K562 (cell line): ENCODE results near the gene CYFIP2. TPM values are rescaled to one million over a fixed set of nuclear protein-coding genes. Genes with fewer than 3 reads are reported as not detected.

Experiments used
- ATAC-seq: fragments of 200-7000 bp; cut with Tn5 transposase; 3 replicates; pipeline ENCODE4 v1.9.1; 2020; ENCODE audit warnings: moderate library complexity
- BruUV-seq: library from RNA; stranded (reverse); fragments of 400-500 nt; replicated peaks from 2 replicates; lab custom pipeline; 2021; lab: Mats Ljungman, UMichigan
- CTCF ChIA-PET: fragments of 300-600 bp; formaldehyde crosslinking; extraction: SDS; loops from one replicate; lab custom pipeline; 2021; ENCODE audit warnings: low intra/inter-chr PET ratio; lab: Yijun Ruan, JAX
- POLR2A ChIA-PET: fragments of 300-600, 350-650 bp; sonication (Branson Sonifier 250); formaldehyde crosslinking; extraction: SDS; loops from one replicate; lab custom pipeline; 2021; ENCODE audit warnings: antibody characterized with exemption, inconsistent platforms; lab: Yijun Ruan, JAX
- DNase-seq, 4 experiments: peaks; one replicate each; pipeline versions ENCODE4 v3.0.0 to v3.0.0-alpha.2; 2011 to 2018; ENCODE audit warnings: low spot score in 3 of 4, mixed read lengths in 3 of 4; ENCODE audit errors: extremely low read depth in 1 of 4
- FAIRE-seq: peaks from 2 replicates; lab custom pipeline; 2011; peaks lifted over from hg19 to GRCh38; lab: Jason Lieb, UNC
- H2AFZ ChIP-seq: 2 replicates; pipeline ENCODE4 v1.6.0; 2011; ENCODE audit warnings: low read depth, low read length, control low read depth, inconsistent platforms
- H3K27ac ChIP-seq: fragments of 200-600 bp; 3 replicates; pipeline ENCODE4 v1.8.0; 2011; ENCODE audit warnings: low read depth, mild to moderate bottlenecking, control low read depth, inconsistent platforms, low read length, moderate library complexity, mixed read lengths; ENCODE audit errors: extremely low read depth
- H3K27me3 ChIP-seq, 2 experiments: fragments of 300-600 bp in 1 of 2; 2 replicates in 1 of 2; 3 replicates in 1 of 2; pipeline versions ENCODE4 v1.6.0 to v1.8.0; 2011; ENCODE audit warnings: inconsistent platforms in 2 of 2, low read length in 2 of 2, mild to moderate bottlenecking in 1 of 2, mixed read lengths in 1 of 2, moderate library complexity in 1 of 2; ENCODE audit not compliant: control insufficient read depth in 2 of 2, insufficient read depth in 2 of 2
- H3K36me3 ChIP-seq: fragments of 300-600 bp; 3 replicates; pipeline ENCODE4 v1.8.0; 2011; ENCODE audit warnings: mild to moderate bottlenecking, low read length, inconsistent platforms; ENCODE audit not compliant: control insufficient read depth, insufficient read depth
- H3K4me1 ChIP-seq, 2 experiments: fragments of 200-600 bp in 1 of 2; replicated peaks in 1 of 2; 2 replicates in 1 of 2; 3 replicates in 1 of 2; pipeline versions ENCODE4 v1.5.1 to v1.8.0; 2011; ENCODE audit warnings: inconsistent platforms in 2 of 2, low read length in 2 of 2, mild to moderate bottlenecking in 1 of 2, mixed read lengths in 1 of 2, moderate library complexity in 1 of 2; ENCODE audit not compliant: control insufficient read depth in 2 of 2, insufficient read depth in 2 of 2
- H3K4me2 ChIP-seq: 2 replicates; pipeline ENCODE4 v1.6.1; 2011; ENCODE audit warnings: low read length, control low read depth, inconsistent platforms, mixed read lengths; ENCODE audit not compliant: insufficient read depth
- H3K4me3 ChIP-seq: fragments of 200-600 bp; sonication (generic), shearing (Covaris generic); 2 replicates; pipeline ENCODE4 v1.5.1; 2016; ENCODE audit warnings: control low read depth, inconsistent platforms
- H3K79me2 ChIP-seq: fragments of 200-600 bp; 3 replicates; pipeline ENCODE4 v1.8.0; 2011; ENCODE audit warnings: low read length, inconsistent platforms; ENCODE audit not compliant: control insufficient read depth, insufficient read depth
- H3K9ac ChIP-seq, 2 experiments: 2 replicates each; pipeline versions ENCODE4 v1.6.0 to v1.6.1; 2011; ENCODE audit warnings: low read depth in 2 of 2, low read length in 2 of 2, control low read depth in 1 of 2, inconsistent platforms in 1 of 2, mild to moderate bottlenecking in 1 of 2, mixed read lengths in 1 of 2; ENCODE audit not compliant: insufficient read depth in 1 of 2
- H3K9me1 ChIP-seq: one replicate; pipeline ENCODE4 v1.6.0; 2011; ENCODE audit warnings: inconsistent platforms, mild to moderate bottlenecking, low read length, moderate library complexity; ENCODE audit not compliant: control insufficient read depth, insufficient read depth
- H3K9me3 ChIP-seq: replicated peaks from 2 replicates; pipeline ENCODE4 v1.5.1; 2011; ENCODE audit warnings: low read depth, low read length, inconsistent platforms; ENCODE audit not compliant: control insufficient read depth, insufficient read depth
- H4K20me1 ChIP-seq: replicated peaks from 2 replicates; pipeline ENCODE4 v1.6.1; 2011; ENCODE audit warnings: low read length, inconsistent platforms, mixed read lengths; ENCODE audit not compliant: control insufficient read depth, insufficient read depth
- DNMT1 ChIP-seq: fragments of 450-650 bp; IDR thresholded peaks from 2 replicates; pipeline ENCODE4 v1.6.1; 2016; ENCODE audit warnings: antibody characterized with exemption, mild to moderate bottlenecking
- HMGN3 ChIP-seq: IDR thresholded peaks from 2 replicates; pipeline ENCODE4 v1.6.1; 2011; ENCODE audit warnings: borderline replicate concordance, low read depth, mild to moderate bottlenecking, mixed read lengths, low read length; ENCODE audit not compliant: insufficient read length; ENCODE audit errors: extremely low read depth
- IRF9 ChIP-seq: fragments of 450-650 bp; IDR thresholded peaks from 2 replicates; pipeline ENCODE4 v1.6.1; 2016; ENCODE audit warnings: missing biosample characterization, missing genetic modification characterization
- KLF6 ChIP-seq: fragments of 250-450 bp; sonication (Bioruptor Pico); IDR thresholded peaks from 2 replicates; pipeline ENCODE4 v1.4.0; 2020; ENCODE audit warnings: mild to moderate bottlenecking, moderate library complexity, borderline replicate concordance
- MAZ ChIP-seq, 2 experiments: fragments of 450-650 bp in 1 of 2; sonication (generic) in 1 of 2; formaldehyde crosslinking; IDR thresholded peaks in 1 of 2; conservative IDR thresholded peaks in 1 of 2; 2 replicates each; pipeline versions ENCODE4 v1.4.0 to v1.5.0; 2020; ENCODE audit warnings: mild to moderate bottlenecking in 1 of 2, missing genetic modification reagents in 1 of 2
- NFATC3 ChIP-seq: fragments of 450-650 bp; IDR thresholded peaks from 2 replicates; pipeline ENCODE4 v1.6.1; 2017; ENCODE audit warnings: mild to moderate bottlenecking
- SMAD3 ChIP-seq: fragments of 450-650 bp; formaldehyde crosslinking; conservative IDR thresholded peaks from 2 replicates; pipeline ENCODE4 v1.4.0; 2020; ENCODE audit warnings: mild to moderate bottlenecking
- SPI1 ChIP-seq: IDR thresholded peaks from 2 replicates; pipeline ENCODE4 v1.6.1; 2011; ENCODE audit warnings: low read depth, low read length, control low read depth, borderline replicate concordance
- STAT6 ChIP-seq: sonication (generic); formaldehyde crosslinking; IDR thresholded peaks from 2 replicates; pipeline ENCODE4 v1.8.1; 2023; ENCODE audit warnings: mild to moderate bottlenecking, missing genetic modification reagents
- TAF7 ChIP-seq: fragments of 450-650 bp; IDR thresholded peaks from 2 replicates; pipeline ENCODE4 v1.6.1; 2016; ENCODE audit warnings: missing genetic modification characterization, missing compliant biosample characterization
- THRB ChIP-seq: fragments of 450-650 bp; formaldehyde crosslinking; conservative IDR thresholded peaks from 2 replicates; pipeline ENCODE4 v1.4.0; 2022; ENCODE audit warnings: mild to moderate bottlenecking, missing genetic modification characterization
- ZNF175 ChIP-seq: fragments of 200-800 bp; sonication (Bioruptor generic); IDR thresholded peaks from 2 replicates; pipeline ENCODE4 v1.6.1; 2016; ENCODE audit warnings: low read depth, mild to moderate bottlenecking, missing genetic modification characterization, missing compliant biosample characterization
- ZNF239 ChIP-seq: fragments of 250-450 bp; sonication (Bioruptor Pico); IDR thresholded peaks from 2 replicates; pipeline ENCODE4 v1.4.0; 2020; ENCODE audit warnings: mild to moderate bottlenecking
- ZNF584 ChIP-seq: fragments of 200-800 bp; sonication (Bioruptor generic); IDR thresholded peaks from 2 replicates; pipeline ENCODE4 v1.6.1; 2016; ENCODE audit warnings: low read depth, mild to moderate bottlenecking, missing genetic modification characterization, missing compliant biosample characterization
- ZNF589 ChIP-seq: fragments of 200-800 bp; sonication (Bioruptor generic); IDR thresholded peaks from 2 replicates; pipeline ENCODE4 v1.6.1; 2016; ENCODE audit warnings: low read depth, missing genetic modification characterization, missing compliant biosample characterization
- ZNF75A ChIP-seq: fragments of 450-650 bp; formaldehyde crosslinking; IDR thresholded peaks from 2 replicates; pipeline ENCODE4 v1.4.0; 2020; ENCODE audit warnings: mild to moderate bottlenecking
- WGBS: fragments of 100-300 bp; shearing (Covaris generic); methylation state at CpG from one replicate; pipeline ENCODE4 v1.1.6; 2016; ENCODE audit warnings: low coverage, mixed read lengths; ENCODE audit not compliant: insufficient coverage; ENCODE audit errors: missing lambda C conversion rate; 5-methylcytosine and 5-hydroxymethylcytosine counted together
- in situ Hi-C: fragments of 300-500 bp; cut with MboI; formaldehyde crosslinking; loops from 4 replicates; pipeline ENCODE4 v1.15.0; 2018; ENCODE audit warnings: inconsistent platforms, mixed read lengths
- intact Hi-C: fragments of 100-400 bp; cut with micrococcal nuclease; formaldehyde crosslinking; loops from 2 replicates; pipeline ENCODE4 v1.14.2; 2022
- polyA plus RNA-seq, 8 experiments: library from polyadenylated mRNA; depleted of rRNA in 4 of 8; stranded (reverse) in 5 of 8; unstranded in 3 of 8; fragments of >200 nt; fragmentation: Nextera tagmentation in 2 of 8; fragmentation: Illumina TruSeq in 1 of 8; extraction: Ambion mirVana in 2 of 8; extraction: Trizol in 1 of 8; gene quantifications; 2 replicates each; pipeline versions ENCODE4 v1.2.1 to v1.2.3, GENCODE V29; 2011 to 2014; ENCODE audit warnings: inconsistent platforms in 1 of 8, missing spikeins in 1 of 8
- total RNA-seq, 7 experiments: library from RNA; depleted of rRNA in 6 of 7; stranded (reverse); fragments of >200 nt in 6 of 7; fragmentation: Illumina TruSeq in 2 of 7; extraction: Trizol in 2 of 7; gene quantifications; 2 replicates each; pipeline versions ENCODE4 v1.2.1 to v1.2.3, GENCODE V29; 2011 to 2021; ENCODE audit warnings: low replicate concordance in 1 of 7

CYFIP2 gene
- total and polyA plus RNA-seq, 9 of the 15 experiments (the other 6 are each of a cell fraction or from before 2014, with no cell fraction given), result 0.76 to 2.9 (median 1.4) TPM; not detected in 1

- intact Hi-C loops (no loop called here), in situ Hi-C loops (no loop called here)
- FAIRE-seq (no peak), DNase-seq (no peak), ATAC-seq (no peak)
- Histone ChIP-seq H3K36me3 (no peaks in the 10 kb centered on the region), H4K20me1 (no peaks in the 10 kb centered on the region), H3K79me2 (no peaks in the 10 kb centered on the region), H3K9me1 (no peaks in the 10 kb centered on the region), H2AFZ (no peak overlapping the region), H3K27ac (no peak overlapping the region), H3K9ac (no peak overlapping the region), H3K4me2 (no peak overlapping the region), H3K4me3 (no peak overlapping the region), H3K9me3 (no peaks in the 10 kb centered on the region), H3K4me1 (peaks cover 0 to 30% of the 10 kb centered on the region in 2 experiments; a peak in 3 of 5 replicates), H3K27me3 (no peaks in the 10 kb centered on the region)
- no TSS peak for BruUV-seq
- CTCF ChIA-PET, result no interaction called here
- TF ChIP-seq NFATC3, result no peak
- no peak for TF ChIP-seq THRB (CRISPR knock-in tag)
- TF ChIP-seq ZNF589, result peak; percentile 44; the same call in 1 of the 2 replicates
- peak; percentile 36; the same call in 1 of the 2 replicates for TF ChIP-seq SPI1
- 0 out of 2 replicates have a peak, but pooled peaks have one; percentile 12 for TF ChIP-seq ZNF75A (CRISPR knock-in tag)
- 0 out of 2 replicates have a peak, but pooled peaks have one; percentile 36 for TF ChIP-seq ZNF584 (CRISPR knock-in tag)
- peak; percentile 28; the same call in 1 of the 2 replicates for TF ChIP-seq ZNF239 (CRISPR knock-in tag)
- peak; percentile 63; the same call in 1 of the 2 replicates for TF ChIP-seq KLF6
- 0 out of 4 replicates have a peak, but pooled peaks of 1 of the 2 experiments have one; percentile 18 for TF ChIP-seq MAZ (CRISPR knock-in tag; conservative IDR thresholded peaks at IDR 0.05 in 1 of 2, IDR thresholded peaks at IDR 0.05 in 1 of 2)
- TF ChIP-seq IRF9 (tag), result no peak
- 0 out of 2 replicates have a peak, but pooled peaks have one; percentile 8 for TF ChIP-seq SMAD3 (CRISPR knock-in tag)
- no peak for TF ChIP-seq DNMT1
- TF ChIP-seq HMGN3, result no peak
- TF ChIP-seq ZNF175 (CRISPR knock-in tag), result no peak
- TF ChIP-seq STAT6 (CRISPR knock-in tag), result no peak
- no peak for TF ChIP-seq TAF7
- WGBS, result 36% methylated on average over 1 of the region's 1 CpG
- POLR2A ChIA-PET, result no interaction called here
These were observed 9.5 kb downstream of the CYFIP2 start for GRCh38 chr5:157275403-157275802.
